HG03060 (cell line): ENCODE results near the gene FAM184B.

ENCODE experiments used
- ATAC-seq: cut with Tn5 transposase; IDR thresholded peaks from one replicate; pipeline ENCODE4 v1.9.1; 2021; ENCODE audit warnings: low read depth, moderate number of reproducible peaks; ENCODE audit not compliant: unreplicated experiment

The FAM184B gene

DNA sequence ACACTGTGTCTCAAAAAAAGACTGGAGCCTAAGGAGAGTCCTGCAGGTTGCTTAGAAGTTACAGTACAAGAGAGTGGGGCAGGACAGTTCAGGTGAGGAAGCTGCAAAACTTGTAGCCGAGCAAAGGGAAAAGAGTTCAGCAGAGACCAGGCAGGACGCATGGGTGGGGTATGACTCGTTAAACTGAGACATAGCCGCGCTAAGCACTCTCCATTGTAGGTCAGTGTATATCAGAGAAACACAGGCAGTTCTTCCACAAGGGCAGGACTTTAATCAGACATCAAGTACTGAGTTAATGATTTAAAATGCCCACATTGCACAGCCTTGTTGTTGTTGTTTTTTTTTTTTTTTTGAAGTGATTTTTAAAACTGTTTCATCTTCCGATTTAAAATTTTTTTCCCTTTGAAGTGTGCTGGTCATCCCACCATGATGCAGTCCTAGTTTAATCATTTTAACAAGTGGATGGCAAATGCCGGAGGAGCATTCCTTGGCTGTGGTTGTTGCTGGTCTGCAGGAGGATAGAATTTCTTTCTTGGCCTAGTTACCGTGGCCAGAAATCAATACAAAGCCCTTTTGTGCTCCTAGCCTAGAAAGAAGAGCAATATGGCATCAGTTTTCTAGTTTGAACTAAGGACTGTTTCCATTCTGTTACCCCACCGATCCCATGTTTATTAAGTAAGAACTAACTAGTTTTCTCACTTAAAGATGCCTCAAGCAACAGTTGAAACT, 194.2 kb downstream of the FAM184B start:
- ATAC-seq = no peak

DNA sequence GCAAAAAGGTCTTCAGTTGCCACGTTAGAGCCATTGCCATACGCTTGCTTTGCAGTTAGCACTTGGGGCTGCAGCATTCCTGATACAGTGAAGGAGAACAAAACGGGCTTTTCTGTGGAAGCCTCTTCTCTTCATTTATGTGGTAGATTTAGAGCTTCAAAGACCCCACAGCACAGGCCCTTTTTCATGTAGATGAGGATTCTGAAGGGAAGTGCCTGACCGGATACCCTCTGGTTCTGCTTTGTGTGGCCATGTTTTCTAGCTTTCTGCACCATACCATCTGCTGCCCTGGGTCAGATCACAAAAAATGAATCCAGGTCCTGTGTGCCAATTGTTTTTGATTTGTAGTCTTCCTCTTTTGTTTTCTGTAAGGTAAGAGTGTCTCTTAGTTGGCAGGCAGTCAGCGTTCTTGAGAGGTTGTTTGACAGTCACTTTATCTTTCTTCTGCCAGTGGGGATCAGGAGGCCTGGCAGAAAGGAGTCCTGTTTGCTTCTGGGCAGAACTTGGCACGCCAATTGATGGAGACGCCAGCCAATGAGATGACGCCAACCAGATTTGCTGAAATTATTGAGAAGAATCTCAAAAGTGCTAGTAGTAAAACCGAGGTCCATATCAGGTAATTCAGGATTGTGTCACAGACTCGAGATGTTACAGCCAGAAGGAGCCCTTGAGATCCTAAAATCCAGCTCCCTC, 196.8 kb downstream of the FAM184B start:
- no peak for ATAC-seq

DNA sequence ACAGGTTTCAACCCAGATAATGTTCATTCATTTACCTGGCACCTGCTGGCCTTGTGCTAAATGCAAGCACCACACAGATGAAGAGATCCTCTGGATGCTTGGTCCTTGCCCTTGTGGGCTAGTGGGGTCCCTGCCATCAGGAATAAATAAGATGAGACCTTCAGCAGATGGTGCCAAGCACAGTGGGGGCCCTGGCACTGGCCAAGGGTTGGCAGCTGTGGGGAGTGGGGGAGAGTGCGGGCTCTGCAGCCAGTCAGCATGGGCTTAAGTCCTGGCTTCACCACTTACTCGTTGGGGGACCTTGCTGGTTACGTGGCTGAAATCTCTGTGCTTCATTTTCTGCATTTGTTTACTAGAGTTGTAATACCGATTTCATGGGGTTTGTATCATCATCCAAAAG, 197.5 kb downstream of the FAM184B start:
- ATAC-seq = no peak

DNA sequence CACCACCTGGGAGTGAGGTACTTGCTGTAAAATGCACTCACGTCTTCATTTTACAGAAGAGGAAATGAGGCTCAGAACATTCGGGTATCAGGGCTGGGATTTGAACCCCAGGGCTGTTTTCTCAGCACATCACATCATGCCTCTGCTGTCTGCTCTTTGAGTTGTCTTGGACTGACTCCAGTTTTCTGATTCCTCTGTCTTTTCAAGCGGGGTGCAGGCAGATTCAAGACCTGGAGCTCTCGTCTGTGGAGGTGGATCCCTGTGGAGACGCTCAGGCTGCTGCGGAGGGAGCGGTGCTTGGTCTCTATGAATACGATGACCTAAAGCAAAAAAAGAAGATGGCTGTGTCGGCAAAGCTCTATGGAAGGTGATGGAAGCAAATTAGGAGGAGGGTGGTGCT, 198.1 kb downstream of the FAM184B start:
- no peak for ATAC-seq

DNA sequence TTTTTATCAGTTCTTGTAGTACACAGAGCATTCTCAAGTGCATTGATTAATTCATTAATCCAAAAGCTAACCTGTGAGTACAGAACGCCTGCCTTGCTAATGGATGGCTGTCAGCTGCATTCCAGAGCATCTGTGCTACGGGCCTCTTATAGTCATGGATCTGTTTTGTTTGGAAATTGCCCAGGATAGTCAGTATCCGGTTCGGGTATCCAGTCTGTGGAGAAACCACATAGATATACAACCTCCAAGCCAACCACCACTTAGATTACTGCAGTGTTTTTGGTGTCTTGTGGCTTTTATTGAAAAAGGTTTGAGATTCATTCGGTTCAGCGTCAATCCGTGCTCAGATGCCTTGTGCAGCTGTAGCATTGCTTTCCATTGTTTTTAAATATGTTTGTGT, 200.5 kb downstream of the FAM184B start:
- ATAC-seq = no peak
